Neural progenitor cell (in vitro differentiated cells): ENCODE results near the gene IRF5.

Experiments
- EZH2 ChIP-seq: fragments of 200-600 bp; sonication (generic); IDR thresholded peaks from 2 replicates; pipeline ENCODE4 v1.6.1; 2017; ENCODE audit warnings: antibody characterized with exemption, mild to moderate bottlenecking, moderate library complexity
- EZH2phosphoT487 ChIP-seq: fragments of 200-600 bp; sonication (generic); IDR thresholded peaks from 2 replicates; pipeline ENCODE4 v1.6.1; 2017; ENCODE audit warnings: antibody characterized with exemption
- TF ChIP-seq, protein P1 (sequence below): fragments of 200-600 bp; sonication (generic); IDR thresholded peaks from 2 replicates; pipeline ENCODE4 v1.5.1; 2017; ENCODE audit warnings: antibody characterized with exemption, mild to moderate bottlenecking

DNA sequence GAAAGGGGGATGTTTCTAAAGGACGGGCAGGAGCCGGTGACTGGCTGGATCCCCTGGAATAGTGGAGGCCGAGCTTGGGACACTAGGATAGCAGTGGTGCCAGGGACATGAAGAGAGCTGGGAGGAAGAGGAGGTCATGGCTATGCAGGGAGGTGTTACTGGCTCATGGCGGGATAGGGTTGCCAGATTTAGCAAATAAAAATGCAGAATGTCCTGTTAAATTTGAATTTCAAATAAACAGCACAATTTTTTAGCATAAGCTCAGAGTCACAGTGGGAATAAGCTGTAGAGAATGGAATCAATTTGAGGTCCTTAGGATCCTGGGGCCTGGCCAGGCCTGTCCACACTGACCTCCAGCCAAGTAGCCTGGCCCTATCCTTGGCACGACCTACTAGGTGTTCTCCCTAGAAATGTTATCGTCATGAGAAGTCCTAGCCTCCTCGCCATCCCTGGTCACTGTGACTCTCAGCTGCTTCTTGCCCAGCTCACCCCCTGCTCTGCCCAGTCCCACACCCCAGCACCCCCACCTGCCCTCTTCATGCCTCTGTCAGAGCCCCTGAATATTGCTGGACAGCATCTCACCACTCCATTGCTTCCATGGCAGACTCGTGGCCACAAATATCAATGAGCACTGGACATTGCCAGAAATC lies 19.6 kb upstream of the IRF5 start:
- TF ChIP-seq, protein P1, sequence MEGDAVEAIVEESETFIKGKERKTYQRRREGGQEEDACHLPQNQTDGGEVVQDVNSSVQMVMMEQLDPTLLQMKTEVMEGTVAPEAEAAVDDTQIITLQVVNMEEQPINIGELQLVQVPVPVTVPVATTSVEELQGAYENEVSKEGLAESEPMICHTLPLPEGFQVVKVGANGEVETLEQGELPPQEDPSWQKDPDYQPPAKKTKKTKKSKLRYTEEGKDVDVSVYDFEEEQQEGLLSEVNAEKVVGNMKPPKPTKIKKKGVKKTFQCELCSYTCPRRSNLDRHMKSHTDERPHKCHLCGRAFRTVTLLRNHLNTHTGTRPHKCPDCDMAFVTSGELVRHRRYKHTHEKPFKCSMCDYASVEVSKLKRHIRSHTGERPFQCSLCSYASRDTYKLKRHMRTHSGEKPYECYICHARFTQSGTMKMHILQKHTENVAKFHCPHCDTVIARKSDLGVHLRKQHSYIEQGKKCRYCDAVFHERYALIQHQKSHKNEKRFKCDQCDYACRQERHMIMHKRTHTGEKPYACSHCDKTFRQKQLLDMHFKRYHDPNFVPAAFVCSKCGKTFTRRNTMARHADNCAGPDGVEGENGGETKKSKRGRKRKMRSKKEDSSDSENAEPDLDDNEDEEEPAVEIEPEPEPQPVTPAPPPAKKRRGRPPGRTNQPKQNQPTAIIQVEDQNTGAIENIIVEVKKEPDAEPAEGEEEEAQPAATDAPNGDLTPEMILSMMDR = no peak
- TF ChIP-seq EZH2phosphoT487 (no peak), EZH2 (no peak)
